Smooth muscle cell (in vitro differentiated cells): ENCODE results near the gene LRRC4C. TPM values are rescaled to one million over a fixed set of nuclear protein-coding genes. Genes with fewer than 3 reads are reported as not detected.

Experiments
- DNase-seq: peaks from one replicate; lab custom pipeline; 2025; ENCODE audit not compliant: unreplicated experiment; lab: John Stamatoyannopoulos, UW
- H2AFZ ChIP-seq: fragments of 200-600 bp; sonication (generic); 2 replicates; pipeline ENCODE4 v1.6.0; 2016; ENCODE audit warnings: antibody characterized with exemption, low read depth, mild to moderate bottlenecking
- H3F3A ChIP-seq: fragments of 200-600 bp; sonication (generic); 2 replicates; pipeline ENCODE4 v1.6.0; 2017; ENCODE audit warnings: antibody characterized with exemption, low read depth
- H3K27ac ChIP-seq: fragments of 200-600 bp; sonication (generic); 2 replicates; pipeline ENCODE4 v1.5.1; 2016; ENCODE audit warnings: low read depth, mild to moderate bottlenecking
- H3K27me3 ChIP-seq: fragments of 200-600 bp; sonication (generic); 2 replicates; pipeline ENCODE4 v1.6.1; 2016; ENCODE audit warnings: low read depth, mild to moderate bottlenecking
- H3K36me3 ChIP-seq: fragments of 200-600 bp; sonication (generic); 2 replicates; pipeline ENCODE4 v1.5.1; 2016; ENCODE audit warnings: low read depth
- H3K4me1 ChIP-seq: fragments of 200-600 bp; sonication (generic); 2 replicates; pipeline ENCODE4 v1.5.1; 2016; ENCODE audit warnings: low read depth
- H3K4me2 ChIP-seq: fragments of 200-600 bp; sonication (generic); 2 replicates; pipeline ENCODE4 v1.6.0; 2016; ENCODE audit warnings: mild to moderate bottlenecking
- H3K4me3 ChIP-seq: fragments of 200-600 bp; sonication (generic); 2 replicates; pipeline ENCODE4 v1.5.1; 2016; ENCODE audit warnings: mild to moderate bottlenecking
- H3K79me2 ChIP-seq: fragments of 200-600 bp; sonication (generic); 2 replicates; pipeline ENCODE4 v1.6.0; 2016; ENCODE audit warnings: low read depth, mild to moderate bottlenecking
- H3K9ac ChIP-seq: fragments of 200-600 bp; sonication (generic); 2 replicates; pipeline ENCODE4 v1.6.0; 2016; ENCODE audit warnings: low read depth
- H3K9me3 ChIP-seq: fragments of 200-600 bp; sonication (generic); replicated peaks from 2 replicates; pipeline ENCODE4 v1.5.1; 2016; ENCODE audit warnings: low read depth
- H4K20me1 ChIP-seq: fragments of 200-600 bp; sonication (generic); 2 replicates; pipeline ENCODE4 v1.6.0; 2016; ENCODE audit warnings: low read depth
- CTCF ChIP-seq: fragments of 200-600 bp; sonication (generic); IDR thresholded peaks from 2 replicates; pipeline ENCODE4 v1.5.1; 2017; ENCODE audit warnings: borderline replicate concordance, mild to moderate bottlenecking, antibody characterized with exemption; ENCODE audit not compliant: insufficient read depth, poor library complexity, severe bottlenecking
- WGBS: methylation state at CpG from one replicate; pipeline ENCODE4 v1.1.7; 2016; ENCODE audit warnings: low lambda C conversion rate; 5-methylcytosine and 5-hydroxymethylcytosine counted together
- polyA plus RNA-seq: library from polyadenylated mRNA; unstranded; fragments of >200 nt; fragmentation: Nextera tagmentation; extraction: Ambion mirVana; gene quantifications from 2 replicates; pipeline ENCODE4 v1.2.1, GENCODE V29; 2016
- total RNA-seq: library from RNA; depleted of rRNA; stranded (reverse); fragments of >200 nt; gene quantifications from 2 replicates; pipeline ENCODE4 v1.2.3, GENCODE V29; 2014

Gene LRRC4C
- total and polyA plus RNA-seq, 2 experiments from 2014 or later: 7.3 to 10.1 TPM

GRCh38 chr11:41206388-41206787 is 253.1 kb downstream of the LRRC4C start:
- Histone ChIP-seq H3K4me3 (no peak overlapping the region), H2AFZ (no peak overlapping the region), H3K79me2 (no peaks in the 10 kb centered on the region), H3K27me3 (no peaks in the 10 kb centered on the region), H4K20me1 (no peaks in the 10 kb centered on the region), H3K4me1 (no peaks in the 10 kb centered on the region), H3F3A (no peaks in the 10 kb centered on the region), H3K4me2 (no peak overlapping the region), H3K9ac (no peak overlapping the region), H3K27ac (no peak overlapping the region), H3K36me3 (no peaks in the 10 kb centered on the region), H3K9me3 (no peaks in the 10 kb centered on the region)
- no peak for DNase-seq
- TF ChIP-seq CTCF: no peak

DNA sequence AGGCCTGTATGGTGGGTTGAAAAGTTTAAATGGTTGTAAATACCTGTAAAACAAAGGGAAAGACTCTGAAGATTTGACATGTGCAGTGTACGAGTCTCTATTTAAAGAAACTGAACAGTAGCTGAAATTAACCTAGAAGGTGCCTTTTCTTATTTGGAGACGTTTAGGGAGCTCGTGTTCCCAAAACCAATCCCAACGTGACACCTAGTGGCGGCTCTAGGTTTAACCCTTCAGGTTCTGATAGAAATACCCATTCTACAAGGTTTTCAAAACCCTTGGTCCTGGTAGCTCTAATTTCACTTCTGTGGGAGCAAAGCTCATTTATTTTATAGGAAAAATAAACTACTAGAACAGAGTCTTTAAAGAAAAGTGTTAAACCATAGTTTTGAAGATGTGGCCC is 258.3 kb downstream of the LRRC4C start:
- peak; percentile 63 for TF ChIP-seq CTCF
- no peaks in the 10 kb centered on the region for H3K36me3 ChIP-seq
- DNase-seq: no peak

DNA sequence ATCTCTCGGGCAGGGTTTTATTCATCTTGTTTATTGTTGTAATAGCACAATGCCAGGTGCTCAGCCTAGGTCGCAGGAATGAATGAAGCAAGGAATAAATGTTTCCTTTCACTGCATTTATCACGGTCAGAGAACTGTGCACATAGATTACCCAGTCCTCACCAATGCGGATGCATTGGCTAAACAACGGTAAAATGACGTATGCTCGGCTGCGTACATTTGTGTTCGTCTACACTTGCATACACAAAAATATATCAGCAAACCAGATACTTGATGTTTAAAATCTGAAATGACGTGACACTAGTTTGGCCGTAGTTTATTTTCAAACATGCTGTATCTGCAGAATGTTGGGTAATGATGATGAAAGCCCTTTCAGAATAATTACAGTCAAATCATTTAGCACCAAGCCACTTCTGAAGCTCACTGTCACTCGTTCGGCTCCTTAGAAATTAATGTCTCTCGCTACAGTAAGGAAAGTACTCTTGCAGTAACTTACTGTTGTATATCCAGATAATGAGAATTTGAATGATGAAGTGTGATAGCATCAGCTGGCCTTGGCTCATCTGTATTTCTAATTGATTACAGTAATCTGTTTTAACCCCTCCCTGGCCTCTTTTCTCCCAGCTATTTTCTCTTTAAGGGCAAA is 268.9 kb downstream of the LRRC4C start:
- no peak for DNase-seq
- Histone ChIP-seq H3K9ac (no peak overlapping the region), H3K4me1 (no peaks in the 10 kb centered on the region), H3K27me3 (no peaks in the 10 kb centered on the region), H3K36me3 (no peaks in the 10 kb centered on the region), H3K4me3 (no peak overlapping the region), H4K20me1 (no peaks in the 10 kb centered on the region), H3K4me2 (no peak overlapping the region), H3K9me3 (no peaks in the 10 kb centered on the region), H3K79me2 (no peaks in the 10 kb centered on the region), H3K27ac (no peak overlapping the region), H2AFZ (no peak overlapping the region), H3F3A (no peaks in the 10 kb centered on the region)
- 92% methylated on average over 14 of the region's 14 CpGs for WGBS
- TF ChIP-seq CTCF: no peak

More for the DNA sequence above, 258.3 kb downstream of the LRRC4C start:
- WGBS: 7% methylated on average over 5 of the region's 5 CpGs
- no peak overlapping the region for H3K9ac ChIP-seq
- H3K79me2 ChIP-seq: no peaks in the 10 kb centered on the region
- H3K4me1 ChIP-seq: no peaks in the 10 kb centered on the region
- no peak overlapping the region for H3K4me3 ChIP-seq
- no peak overlapping the region for H3K27ac ChIP-seq
- H3K27me3 ChIP-seq: no peaks in the 10 kb centered on the region
- no peaks in the 10 kb centered on the region for H4K20me1 ChIP-seq
- no peaks in the 10 kb centered on the region for H3K9me3 ChIP-seq
- no peaks in the 10 kb centered on the region for H3F3A ChIP-seq
- no peak overlapping the region for H3K4me2 ChIP-seq
- no peak overlapping the region for H2AFZ ChIP-seq

GRCh38 chr11:41189701-41190436 is 269.6 kb downstream of the LRRC4C start:
- Histone ChIP-seq H3K9me3 (no peaks in the 10 kb centered on the region), H3K27ac (no peak overlapping the region), H3K9ac (no peak overlapping the region), H3K4me1 (no peaks in the 10 kb centered on the region), H3K36me3 (no peaks in the 10 kb centered on the region), H3K4me3 (no peak overlapping the region), H3K27me3 (no peaks in the 10 kb centered on the region), H2AFZ (no peak overlapping the region), H3F3A (no peaks in the 10 kb centered on the region), H3K4me2 (no peak overlapping the region), H4K20me1 (no peaks in the 10 kb centered on the region), H3K79me2 (no peaks in the 10 kb centered on the region)
- TF ChIP-seq CTCF: no peak
- DNase-seq: no peak
- 83% methylated on average over 4 of the region's 4 CpGs for WGBS
